Liver (tissue), 3 donors: ENCODE measurements around the gene COL6A3.

Experiments
- ATF3 ChIP-seq: IDR thresholded peaks from 2 replicates; pipeline ENCODE4 v1.6.1; 2016; ENCODE audit warnings: antibody characterized with exemption
- CTCF ChIP-seq: fragments of 150-350 bp; IDR thresholded peaks from 2 replicates; pipeline ENCODE4 v1.5.1; 2017; ENCODE audit warnings: improper control_type of control experiment, low read depth, low read length; ENCODE audit not compliant: missing input control
- EGR1 ChIP-seq, 2 donors: IDR thresholded peaks; 2 replicates each; pipeline ENCODE4 v1.6.1; 2016 to 2018; ENCODE audit warnings: antibody characterized with exemption in 2 of 2, low read depth in 2 of 2
- FOXA1 ChIP-seq: IDR thresholded peaks from 2 replicates; pipeline ENCODE4 v1.6.1; 2016; ENCODE audit warnings: antibody characterized with exemption
- GABPA ChIP-seq, 2 donors: IDR thresholded peaks in 1 of 2; conservative IDR thresholded peaks in 1 of 2; 2 replicates each; pipeline ENCODE4 v1.6.1; 2016; ENCODE audit warnings: antibody characterized with exemption in 2 of 2, mild to moderate bottlenecking in 1 of 2, moderate library complexity in 1 of 2
- JUND ChIP-seq, 2 donors: IDR thresholded peaks; 2 replicates each; pipeline ENCODE4 v1.6.1; 2016; ENCODE audit warnings: antibody characterized with exemption in 2 of 2
- MAX ChIP-seq: IDR thresholded peaks from 2 replicates; pipeline ENCODE4 v1.6.1; 2016; ENCODE audit warnings: antibody characterized with exemption
- NR2F2 ChIP-seq: IDR thresholded peaks from 2 replicates; pipeline ENCODE4 v1.6.1; 2016; ENCODE audit warnings: antibody characterized with exemption
- RAD21 ChIP-seq, 2 donors: IDR thresholded peaks; 2 replicates each; pipeline ENCODE4 v1.6.1; 2016; ENCODE audit warnings: antibody characterized with exemption in 2 of 2, mild to moderate bottlenecking in 2 of 2
- REST ChIP-seq: IDR thresholded peaks from 2 replicates; pipeline ENCODE4 v1.6.1; 2016; ENCODE audit warnings: antibody characterized with exemption, mild to moderate bottlenecking
- RXRA ChIP-seq, 2 donors: IDR thresholded peaks; 2 replicates each; pipeline ENCODE4 v1.6.1; 2017 to 2018; ENCODE audit warnings: antibody characterized with exemption in 2 of 2, mild to moderate bottlenecking in 1 of 2
- TAF1 ChIP-seq: conservative IDR thresholded peaks from 2 replicates; pipeline ENCODE4 v1.6.1; 2016; ENCODE audit warnings: antibody characterized with exemption, mild to moderate bottlenecking
- YY1 ChIP-seq: IDR thresholded peaks from 2 replicates; pipeline ENCODE4 v1.6.1; 2016; ENCODE audit warnings: antibody characterized with exemption, mild to moderate bottlenecking
- ZBTB33 ChIP-seq: IDR thresholded peaks from 2 replicates; pipeline ENCODE4 v1.6.1; 2016; ENCODE audit warnings: antibody characterized with exemption
- donor health status: healthy.
- donor health status: healthy.

GRCh38 chr2:237444071-237444470 lies 30.1 kb upstream of the COL6A3 start:
- TF ChIP-seq CTCF (no peak), RXRA (IDR thresholded peaks at IDR 0.05) (no peak), FOXA1 (no peak), YY1 (no peak), TAF1 (no peak), EGR1 (IDR thresholded peaks at IDR 0.05; ENCODE audit: low read depth in 2 of 2) (no peak), RAD21 (IDR thresholded peaks at IDR 0.05) (no peak), GABPA (IDR thresholded peaks at IDR 0.05 in 1 of 2, conservative IDR thresholded peaks at IDR 0.05 in 1 of 2) (no peak), MAX (no peak), NR2F2 (no peak), ZBTB33 (no peak), JUND (IDR thresholded peaks at IDR 0.05) (no peak), ATF3 (no peak), REST (no peak)
